Esophagus muscularis mucosa (tissue), 3 donors: ENCODE measurements around the gene COMT.

Experiments
- POLR2A ChIP-seq: fragments of 450-650 bp; IDR thresholded peaks from one replicate; pipeline ENCODE4 v1.6.1; 2017; ENCODE audit warnings: antibody characterized with exemption, moderate library complexity, mild to moderate bottlenecking, low read depth
- POLR2AphosphoS5 ChIP-seq, 2 donors: sonication (generic); formaldehyde crosslinking; IDR thresholded peaks; one replicate each; pipeline ENCODE4 v1.6.1; 2017; ENCODE audit warnings: antibody characterized with exemption in 2 of 2
- TF ChIP-seq, protein P1 (sequence below), 3 experiments: fragments of 200-600 bp in 2 of 3; fragments of 450-650 bp in 1 of 3; sonication (generic) in 2 of 3; IDR thresholded peaks; one replicate each; pipeline ENCODE4 v1.5.1; 2017 to 2019; ENCODE audit warnings: antibody characterized with exemption in 3 of 3, mild to moderate bottlenecking in 2 of 3, moderate library complexity in 1 of 3

DNA sequence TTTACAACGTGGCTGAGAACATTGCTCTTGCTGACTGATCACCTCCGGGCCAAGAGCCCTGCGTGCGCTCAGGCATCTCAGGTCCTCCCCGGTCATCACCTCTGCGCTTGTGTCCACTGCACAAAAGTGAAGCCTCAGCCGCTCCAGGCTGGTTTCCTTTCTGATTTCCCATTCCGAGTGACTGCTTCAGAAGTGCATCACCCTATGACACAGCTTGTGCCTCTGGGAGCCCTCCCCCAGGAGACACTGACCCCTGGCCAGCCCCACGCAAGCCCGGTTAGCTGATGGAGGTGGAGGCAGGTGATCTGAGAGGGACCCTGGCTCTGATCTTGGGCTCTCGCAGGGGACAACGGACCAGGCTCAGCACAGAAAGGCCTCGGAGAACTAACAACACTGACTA, 48.6 kb upstream of the COMT start:
- TF ChIP-seq POLR2AphosphoS5 (IDR thresholded peaks at IDR 0.05) = no peak
- TF ChIP-seq, protein P1, sequence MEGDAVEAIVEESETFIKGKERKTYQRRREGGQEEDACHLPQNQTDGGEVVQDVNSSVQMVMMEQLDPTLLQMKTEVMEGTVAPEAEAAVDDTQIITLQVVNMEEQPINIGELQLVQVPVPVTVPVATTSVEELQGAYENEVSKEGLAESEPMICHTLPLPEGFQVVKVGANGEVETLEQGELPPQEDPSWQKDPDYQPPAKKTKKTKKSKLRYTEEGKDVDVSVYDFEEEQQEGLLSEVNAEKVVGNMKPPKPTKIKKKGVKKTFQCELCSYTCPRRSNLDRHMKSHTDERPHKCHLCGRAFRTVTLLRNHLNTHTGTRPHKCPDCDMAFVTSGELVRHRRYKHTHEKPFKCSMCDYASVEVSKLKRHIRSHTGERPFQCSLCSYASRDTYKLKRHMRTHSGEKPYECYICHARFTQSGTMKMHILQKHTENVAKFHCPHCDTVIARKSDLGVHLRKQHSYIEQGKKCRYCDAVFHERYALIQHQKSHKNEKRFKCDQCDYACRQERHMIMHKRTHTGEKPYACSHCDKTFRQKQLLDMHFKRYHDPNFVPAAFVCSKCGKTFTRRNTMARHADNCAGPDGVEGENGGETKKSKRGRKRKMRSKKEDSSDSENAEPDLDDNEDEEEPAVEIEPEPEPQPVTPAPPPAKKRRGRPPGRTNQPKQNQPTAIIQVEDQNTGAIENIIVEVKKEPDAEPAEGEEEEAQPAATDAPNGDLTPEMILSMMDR (IDR thresholded peaks at IDR 0.05) = no peak
- TF ChIP-seq POLR2A = no peak
